NT2/D1 (cell line): ENCODE measurements around the gene MCOLN2.

ENCODE experiments used
- SUZ12 ChIP-seq: IDR thresholded peaks from 2 replicates; pipeline ENCODE4 v1.6.1; 2011; ENCODE audit not compliant: insufficient read length, insufficient read depth; ENCODE audit errors: extremely low read depth
- YY1 ChIP-seq: IDR thresholded peaks from 2 replicates; pipeline ENCODE4 v1.6.1; 2011; ENCODE audit not compliant: insufficient read length, insufficient read depth
- ZNF274 ChIP-seq: IDR thresholded peaks from 2 replicates; pipeline ENCODE4 v1.6.1; 2011; ENCODE audit warnings: mild to moderate bottlenecking, low read depth, low read length

DNA sequence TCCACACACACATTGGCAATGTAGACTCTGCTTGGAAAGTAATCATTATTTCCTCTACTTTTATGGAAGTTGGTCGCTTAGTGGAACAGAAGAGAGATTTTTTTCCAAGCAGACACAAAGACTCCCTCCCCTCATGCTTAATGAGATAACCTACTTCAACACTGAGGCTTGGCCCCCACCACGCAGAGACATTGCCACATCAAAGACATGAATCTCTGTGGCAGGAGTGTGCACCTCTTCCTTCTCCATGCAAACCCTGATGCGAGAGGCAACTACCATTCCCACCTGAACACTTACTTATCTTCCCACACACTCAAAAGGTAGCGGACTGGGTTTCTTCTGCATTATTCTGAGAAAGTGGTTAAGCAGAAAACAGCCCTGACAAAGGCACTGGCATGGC, 66.6 kb downstream of the MCOLN2 start:
- TF ChIP-seq ZNF274 (no peak), SUZ12 (no peak), YY1 (no peak)
